Measurements from ENCODE around the gene LRRC74A. TPM values are rescaled to one million over a fixed set of nuclear protein-coding genes. Genes with fewer than 3 reads are reported as not detected.

Gene LRRC74A
- total RNA-seq, 6 experiments from 2014 or later = not detected

DNA sequence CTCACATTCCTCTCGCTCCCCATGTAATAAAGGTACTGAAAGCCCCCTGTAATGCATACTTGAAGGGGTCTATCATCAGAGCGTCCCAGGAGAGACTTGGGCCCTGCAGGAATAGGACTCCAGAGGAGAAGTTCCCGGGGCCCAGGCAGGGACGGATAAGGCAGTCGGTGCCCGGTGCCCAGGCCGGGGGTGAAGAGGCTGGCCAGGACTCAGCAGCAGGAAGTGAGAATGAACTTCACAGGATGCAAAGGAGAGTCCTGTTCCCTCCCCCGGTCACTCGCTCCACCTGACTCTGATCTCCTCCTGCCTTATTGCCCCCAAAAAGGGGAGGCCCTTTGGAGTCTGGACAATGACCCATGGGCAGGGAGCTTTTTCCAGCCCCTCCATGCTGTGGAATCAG lies 40.2 kb downstream of the LRRC74A start:
- Histone ChIP-seq H3K9me3 (no peaks in the 10 kb centered on the region), H3K27ac (no peak overlapping the region), H3K27me3 (no peaks in the 10 kb centered on the region), H3K36me3 (no peaks in the 10 kb centered on the region), H3K4me1 (no peaks in the 10 kb centered on the region), H3K4me3 (no peak overlapping the region)
- ATAC-seq (no peak), DNase-seq (no peak)
- intact Hi-C loops (cut with DNase I) = no loop called here
- TF ChIP-seq POLR2A (IDR thresholded peaks at IDR 0.05) = no peak
- TF ChIP-seq, protein P1, sequence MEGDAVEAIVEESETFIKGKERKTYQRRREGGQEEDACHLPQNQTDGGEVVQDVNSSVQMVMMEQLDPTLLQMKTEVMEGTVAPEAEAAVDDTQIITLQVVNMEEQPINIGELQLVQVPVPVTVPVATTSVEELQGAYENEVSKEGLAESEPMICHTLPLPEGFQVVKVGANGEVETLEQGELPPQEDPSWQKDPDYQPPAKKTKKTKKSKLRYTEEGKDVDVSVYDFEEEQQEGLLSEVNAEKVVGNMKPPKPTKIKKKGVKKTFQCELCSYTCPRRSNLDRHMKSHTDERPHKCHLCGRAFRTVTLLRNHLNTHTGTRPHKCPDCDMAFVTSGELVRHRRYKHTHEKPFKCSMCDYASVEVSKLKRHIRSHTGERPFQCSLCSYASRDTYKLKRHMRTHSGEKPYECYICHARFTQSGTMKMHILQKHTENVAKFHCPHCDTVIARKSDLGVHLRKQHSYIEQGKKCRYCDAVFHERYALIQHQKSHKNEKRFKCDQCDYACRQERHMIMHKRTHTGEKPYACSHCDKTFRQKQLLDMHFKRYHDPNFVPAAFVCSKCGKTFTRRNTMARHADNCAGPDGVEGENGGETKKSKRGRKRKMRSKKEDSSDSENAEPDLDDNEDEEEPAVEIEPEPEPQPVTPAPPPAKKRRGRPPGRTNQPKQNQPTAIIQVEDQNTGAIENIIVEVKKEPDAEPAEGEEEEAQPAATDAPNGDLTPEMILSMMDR (IDR thresholded peaks at IDR 0.05) = no peak
- WGBS (ENCODE audit: insufficient coverage, low coverage, low lambda C conversion rate, missing lambda C conversion rate) = 59% methylated on average over 6 of the region's 9 CpGs

DNA sequence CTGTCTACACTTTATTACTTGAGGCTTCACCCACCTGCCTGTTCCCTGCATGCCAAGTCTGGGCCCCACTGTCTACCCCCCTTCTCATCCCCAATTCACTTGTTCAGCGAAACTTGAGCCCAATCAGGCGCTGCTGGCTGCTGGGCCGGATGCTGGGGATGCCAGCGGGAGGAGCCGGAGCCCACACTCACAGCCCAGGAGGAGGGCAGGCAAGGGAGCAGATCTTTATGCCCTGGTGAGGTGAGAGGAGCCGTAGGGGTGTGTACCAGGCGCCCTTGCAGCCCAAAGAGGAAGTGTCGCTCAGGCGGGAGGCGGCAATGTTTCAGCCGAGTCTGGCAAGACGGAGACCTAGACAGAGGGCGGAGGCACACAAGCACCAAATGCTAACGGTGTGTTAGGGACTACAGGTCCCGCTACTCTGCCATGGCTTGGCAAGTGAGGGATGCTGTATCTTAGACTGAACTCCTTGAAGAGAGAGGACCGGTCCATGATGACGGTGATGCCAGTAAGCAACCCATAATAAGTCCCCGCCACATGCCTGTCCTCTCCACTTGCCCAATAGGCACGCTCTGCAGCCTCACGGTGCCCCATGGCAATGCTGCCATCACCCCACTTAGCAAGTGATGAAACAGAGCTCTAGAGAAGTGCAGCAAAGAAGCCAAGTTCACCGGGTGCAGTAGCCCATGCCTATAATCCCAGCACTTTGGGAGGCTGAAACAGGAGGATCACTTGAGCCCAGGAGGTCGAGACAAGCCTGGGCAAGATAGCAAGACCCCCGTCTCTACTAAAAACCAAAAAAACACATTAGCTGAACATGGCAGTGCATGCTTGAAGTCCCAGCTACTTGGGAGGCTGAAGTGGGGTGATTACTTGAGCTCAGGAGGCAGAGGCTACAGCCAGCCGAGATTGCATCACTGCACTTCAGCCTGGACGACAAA lies 41.6 kb downstream of the LRRC74A start:
- H3K4me1 ChIP-seq = no peaks in the 10 kb centered on the region
- no peaks in the 10 kb centered on the region for H3K36me3 ChIP-seq
- H3K9me3 ChIP-seq = no peaks in the 10 kb centered on the region
- no peaks in the 10 kb centered on the region for H3K27me3 ChIP-seq
- ATAC-seq (peak; percentile 23 to 33 (median 30)), DNase-seq (peak in 1 of 3 donors; percentile 38)
- H3K4me3 ChIP-seq = no peak overlapping the region
- 65% methylated on average over 5 of the region's 25 CpGs for WGBS (ENCODE audit: insufficient coverage, low coverage, low lambda C conversion rate, missing lambda C conversion rate)
- TF ChIP-seq POLR2A (IDR thresholded peaks at IDR 0.05) = no peak
- TF ChIP-seq, protein P1 (IDR thresholded peaks at IDR 0.05) = no peak
- H3K27ac ChIP-seq = no peak overlapping the region
- intact Hi-C loops (cut with DNase I) = no loop called here

DNA sequence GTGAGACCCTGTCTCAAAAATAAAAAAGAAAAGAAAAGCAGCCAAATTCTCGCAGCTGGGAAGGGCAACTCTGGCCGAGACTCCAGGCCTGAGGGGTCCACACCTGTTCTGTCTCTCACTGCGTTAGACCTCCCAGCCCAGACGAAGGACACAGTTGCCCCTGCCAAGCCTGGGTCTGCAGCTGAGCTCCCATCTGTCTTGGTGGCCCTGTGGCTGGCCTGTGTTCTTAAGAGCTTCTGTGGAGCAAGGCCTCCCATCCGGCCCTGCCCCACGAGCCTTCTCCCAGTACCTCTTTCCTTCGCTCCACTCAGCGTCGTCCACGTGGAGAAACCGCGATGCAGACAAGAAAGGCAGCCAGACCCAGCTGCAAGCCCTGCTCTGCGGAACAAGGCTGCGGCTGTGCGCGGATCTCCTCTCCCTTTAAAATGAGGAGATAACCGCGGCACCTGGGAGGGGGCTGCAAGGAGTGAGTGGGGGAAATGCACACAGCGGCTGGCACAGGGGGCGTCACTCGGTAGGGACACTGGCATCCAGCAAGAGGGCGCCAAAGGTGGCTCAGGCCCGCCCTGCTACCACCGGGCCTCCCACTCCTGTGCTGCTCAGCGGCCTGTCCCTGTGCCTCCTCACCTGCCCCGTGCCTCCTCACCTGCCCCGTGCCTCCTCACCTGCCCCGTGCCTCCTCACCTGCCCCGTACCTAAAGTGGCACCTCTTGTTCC lies 42.4 kb downstream of the LRRC74A start:
- 79% methylated on average over 13 of the region's 29 CpGs for WGBS (ENCODE audit: insufficient coverage, low coverage, low lambda C conversion rate, missing lambda C conversion rate)
- H3K4me1 ChIP-seq = no peaks in the 10 kb centered on the region
- H3K4me3 ChIP-seq = no peak overlapping the region
- H3K27me3 ChIP-seq = no peaks in the 10 kb centered on the region
- ATAC-seq = no peak
- no peaks in the 10 kb centered on the region for H3K9me3 ChIP-seq
- TF ChIP-seq, protein P1 (IDR thresholded peaks at IDR 0.05) = no peak
- no peak for TF ChIP-seq POLR2A (IDR thresholded peaks at IDR 0.05)
- H3K27ac ChIP-seq = no peak overlapping the region
- no peak for DNase-seq
- intact Hi-C loops (cut with DNase I) = no loop called here
- no peaks in the 10 kb centered on the region for H3K36me3 ChIP-seq

DNA sequence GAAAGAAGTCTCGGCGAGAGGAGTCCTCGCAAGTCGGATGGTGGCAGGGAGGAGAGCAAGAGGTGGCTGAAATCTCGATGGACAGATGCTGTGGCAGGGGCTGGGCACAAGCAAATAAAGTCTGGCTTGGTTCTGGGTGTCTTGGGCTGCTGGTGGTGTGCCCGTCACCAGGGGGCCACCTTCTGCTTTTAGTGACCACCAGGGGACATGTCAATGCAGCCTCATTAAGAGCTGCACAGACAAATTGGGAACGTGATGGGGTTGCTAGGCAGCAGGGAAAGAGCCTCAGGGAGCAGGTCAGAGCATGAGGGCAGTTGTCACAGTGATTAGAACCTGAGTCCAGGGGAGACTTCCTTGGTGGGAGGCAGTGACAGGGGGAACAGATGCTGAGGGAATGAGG lies 44.0 kb downstream of the LRRC74A start:
- no peak for DNase-seq
- intact Hi-C loops (cut with DNase I) = loop anchor here in 1 of 2 donors (10.0 kb wide), 1 partner anchor 445 kb away; no protein-coding TSS in a partner anchor
- H3K36me3 ChIP-seq = no peaks in the 10 kb centered on the region
- no peak for ATAC-seq
- no peak overlapping the region for H3K4me3 ChIP-seq
- H3K4me1 ChIP-seq = no peaks in the 10 kb centered on the region
- H3K9me3 ChIP-seq = no peaks in the 10 kb centered on the region
- no peaks in the 10 kb centered on the region for H3K27me3 ChIP-seq
- no peak for TF ChIP-seq POLR2A (IDR thresholded peaks at IDR 0.05)
- TF ChIP-seq, protein P1 (IDR thresholded peaks at IDR 0.05) = no peak
- 52% methylated on average over 7 of the region's 7 CpGs for WGBS (ENCODE audit: insufficient coverage, low coverage, low lambda C conversion rate, missing lambda C conversion rate)
- no peak overlapping the region for H3K27ac ChIP-seq

Measured in right lobe of liver (tissue), 6 donors.